ENCODE measurements around the gene MRAP2. TPM values are rescaled to one million over a fixed set of nuclear protein-coding genes. Genes with fewer than 3 reads are reported as not detected.
"Not testable (repeated sequence)": the region's sequence is repeated elsewhere in the genome, so short reads cannot be mapped to it uniquely, and the experiment has no call there.

MRAP2 gene
- total RNA-seq, 2 donors from 2014 or later = 67.5 to 104 TPM

GRCh38 chr6:84028350-84028749 lies 5.2 kb upstream of the MRAP2 start:
- ATAC-seq (ENCODE audit: insufficient number of reproducible peaks, low FRiP score, low read depth) = no peak
- no peak for TF ChIP-seq CTCF (IDR thresholded peaks at IDR 0.05)
- H3K27me3 ChIP-seq (replicated peaks; ENCODE audit: insufficient read depth) = no peaks in the 10 kb centered on the region

GRCh38 chr6:84032000-84032399 lies 1.6 kb upstream of the MRAP2 start:
- H3K36me3 ChIP-seq; H3K4me3 ChIP-seq; ATAC-seq (ENCODE audit: insufficient number of reproducible peaks, low FRiP score, low read depth); H3K9me3 ChIP-seq; DNase-seq (ENCODE audit: low spot score); H3K27me3 ChIP-seq (replicated peaks; ENCODE audit: insufficient read depth): not testable (repeated sequence)
- H3K4me1 ChIP-seq (ENCODE audit: control insufficient read depth in 1 of 2, low read depth in 2 of 2) = peaks cover 19 to 79% of the 10 kb centered on the region in 2 donors
- H3K27ac ChIP-seq = peak overlapping the region in 1 of 2 donors; percentile 96

More at GRCh38 chr6:84028350-84028749, 5.2 kb upstream of the MRAP2 start:
- Histone ChIP-seq H3K9me3 (no peaks in the 10 kb centered on the region), H3K36me3 (no peaks in the 10 kb centered on the region), H3K4me1 (ENCODE audit: control insufficient read depth in 1 of 2, low read depth in 2 of 2) (peaks cover 20 to 67% of the 10 kb centered on the region in 2 donors), H3K27ac (peak overlapping the region; percentile 90 to 96), H3K4me3 (no peak overlapping the region)
- no peak for DNase-seq (ENCODE audit: low spot score)

- TF ChIP-seq CTCF (IDR thresholded peaks at IDR 0.05) = no peak
- Histone ChIP-seq H3K27me3 (replicated peaks; ENCODE audit: insufficient read depth) (no peaks in the 10 kb centered on the region), H3K4me3 (peak overlapping the region; percentile 75), H3K9me3 (no peaks in the 10 kb centered on the region), H3K36me3 (no peaks in the 10 kb centered on the region), H3K4me1 (ENCODE audit: control insufficient read depth in 1 of 2, low read depth in 2 of 2) (peaks cover 5 to 79% of the 10 kb centered on the region in 2 donors), H3K27ac (no peak overlapping the region)
- no peak for DNase-seq (ENCODE audit: low spot score)
- no peak for ATAC-seq (ENCODE audit: insufficient number of reproducible peaks, low FRiP score, low read depth)
These were observed 1.9 kb downstream of the MRAP2 start for GRCh38 chr6:84035484-84035883.

- no peaks in the 10 kb centered on the region for H3K9me3 ChIP-seq
- H3K27ac ChIP-seq = peak overlapping the region in 1 of 2 donors; percentile 5
- DNase-seq (ENCODE audit: low spot score) (no peak), ATAC-seq (ENCODE audit: insufficient number of reproducible peaks, low FRiP score, low read depth) (no peak)
- no peaks in the 10 kb centered on the region for H3K27me3 ChIP-seq (replicated peaks; ENCODE audit: insufficient read depth)
- H3K4me1 ChIP-seq (ENCODE audit: control insufficient read depth in 1 of 2, low read depth in 2 of 2) = peaks cover 10 to 73% of the 10 kb centered on the region in 2 donors
- TF ChIP-seq CTCF (IDR thresholded peaks at IDR 0.05) = no peak
- H3K4me3 ChIP-seq = peak overlapping the region; percentile 18
- H3K36me3 ChIP-seq = no peaks in the 10 kb centered on the region
These were observed 4.0 kb downstream of the MRAP2 start for GRCh38 chr6:84037425-84038089.

DNA sequence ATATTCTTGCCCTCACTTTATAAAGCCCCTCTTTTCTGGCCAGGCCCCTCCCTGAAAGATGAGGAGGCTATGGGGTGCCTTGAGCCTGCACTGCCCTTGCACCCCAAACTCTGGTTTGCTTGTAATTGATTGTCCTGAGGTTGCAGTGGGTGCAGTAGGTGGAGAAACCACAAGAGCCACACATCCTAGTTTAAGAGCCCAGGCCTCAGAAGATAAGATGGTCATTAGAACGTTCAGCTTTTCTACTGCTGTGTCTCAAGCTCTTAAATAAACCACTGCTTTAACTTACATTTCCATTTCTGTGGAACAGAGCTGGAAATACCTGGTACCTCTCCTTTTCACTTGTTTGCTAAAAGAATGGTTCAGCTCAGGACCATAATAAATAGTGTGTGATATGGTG lies 9.0 kb downstream of the MRAP2 start:
- no peaks in the 10 kb centered on the region for H3K9me3 ChIP-seq
- ATAC-seq (ENCODE audit: insufficient number of reproducible peaks, low FRiP score, low read depth) = no peak
- H3K4me3 ChIP-seq = no peak overlapping the region
- H3K4me1 ChIP-seq (ENCODE audit: control insufficient read depth in 1 of 2, low read depth in 2 of 2) = peaks cover 14 to 54% of the 10 kb centered on the region in 2 donors
- DNase-seq (ENCODE audit: low spot score) = no peak
- H3K27me3 ChIP-seq (replicated peaks; ENCODE audit: insufficient read depth) = no peaks in the 10 kb centered on the region
- no peak for TF ChIP-seq CTCF (IDR thresholded peaks at IDR 0.05)
- peak overlapping the region; percentile 37 to 47 for H3K27ac ChIP-seq
- H3K36me3 ChIP-seq = no peaks in the 10 kb centered on the region

DNA sequence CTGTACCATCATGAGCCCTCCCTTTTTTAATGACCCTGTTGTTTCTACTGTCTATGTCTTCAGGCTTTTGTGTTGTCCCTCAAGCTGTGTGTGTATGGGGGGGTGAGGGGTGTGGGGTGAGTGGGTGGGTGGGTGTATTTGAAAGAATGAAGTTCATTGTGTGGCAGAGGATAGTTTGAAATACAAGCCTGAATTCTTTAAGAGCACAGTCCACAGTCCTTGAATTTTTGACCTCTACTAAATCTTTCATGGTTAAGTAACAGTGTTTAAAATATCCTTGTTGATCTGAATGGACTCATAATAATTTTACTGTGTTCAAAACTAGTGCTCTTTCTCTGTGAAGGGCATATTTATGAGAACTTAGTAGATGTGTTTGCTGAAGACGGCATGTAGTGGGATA lies 10.0 kb downstream of the MRAP2 start:
- H3K27me3 ChIP-seq (replicated peaks; ENCODE audit: insufficient read depth) = no peaks in the 10 kb centered on the region
- no peaks in the 10 kb centered on the region for H3K36me3 ChIP-seq
- peak overlapping the region in 1 of 2 donors; percentile 37 for H3K27ac ChIP-seq
- no peaks in the 10 kb centered on the region for H3K9me3 ChIP-seq
- ATAC-seq (ENCODE audit: insufficient number of reproducible peaks, low FRiP score, low read depth) (no peak), DNase-seq (ENCODE audit: low spot score) (no peak)
- peaks cover 14 to 47% of the 10 kb centered on the region in 2 donors for H3K4me1 ChIP-seq (ENCODE audit: control insufficient read depth in 1 of 2, low read depth in 2 of 2)
- TF ChIP-seq CTCF (IDR thresholded peaks at IDR 0.05) = no peak
- no peak overlapping the region for H3K4me3 ChIP-seq
